Left lobe of liver (tissue), 2 donors: Measurements from ENCODE around the gene NFIX. TPM values are rescaled to one million over a fixed set of nuclear protein-coding genes. Genes with fewer than 3 reads are reported as not detected.
"Not testable (repeated sequence)": the region's sequence is repeated elsewhere in the genome, so short reads cannot be mapped to it uniquely, and the experiment has no call there.

Experiments
- ATAC-seq: fragments of 200-7000 bp; cut with Tn5 transposase; one replicate; pipeline ENCODE4 v1.9.1; 2020; ENCODE audit warnings: mild to moderate bottlenecking, moderate library complexity
- DNase-seq: peaks from one replicate; pipeline ENCODE4 v3.0.0-alpha.2; 2020; ENCODE audit warnings: low spot score
- total RNA-seq: library from RNA; stranded (reverse); gene quantifications from one replicate; pipeline ENCODE4 v1.2.1, GENCODE V29; 2021
- donor health status: DM: no; HTN: no; CAD: no; lungs with moderate emphysema.
- donor health status: DM: no; HTN: yes; CAD: no.

The NFIX gene
- total RNA-seq, 1 donor from 2014 or later = 41.4 TPM

DNA sequence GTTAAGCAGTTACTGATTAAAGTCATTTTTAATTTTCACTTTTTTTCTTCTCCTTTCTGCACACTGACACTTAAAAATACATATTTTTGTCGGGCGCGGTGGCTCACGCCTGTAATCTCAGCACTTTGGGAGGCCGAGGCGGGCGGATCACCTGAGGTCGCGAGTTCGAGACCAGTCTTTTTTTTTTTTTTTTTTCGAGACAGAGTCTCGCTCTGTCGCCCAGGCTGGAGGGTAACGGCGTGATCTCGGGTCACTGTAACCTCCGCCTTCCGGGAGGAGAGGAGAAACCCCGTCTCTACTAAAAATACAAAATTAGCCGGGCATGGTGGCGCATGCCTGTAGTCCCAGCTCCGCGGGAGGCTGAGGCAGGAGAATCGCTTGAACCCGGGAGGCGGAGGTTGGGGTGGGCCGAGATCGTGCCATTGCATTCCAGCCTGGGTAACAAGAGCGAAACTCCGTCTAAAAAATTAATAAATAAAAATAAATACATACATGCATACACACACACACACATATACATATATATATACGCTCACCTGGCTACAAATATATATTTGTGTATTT is 37.8 kb upstream of the NFIX start:
- DNase-seq = not testable (repeated sequence)
- ATAC-seq = peak; percentile 13

DNA sequence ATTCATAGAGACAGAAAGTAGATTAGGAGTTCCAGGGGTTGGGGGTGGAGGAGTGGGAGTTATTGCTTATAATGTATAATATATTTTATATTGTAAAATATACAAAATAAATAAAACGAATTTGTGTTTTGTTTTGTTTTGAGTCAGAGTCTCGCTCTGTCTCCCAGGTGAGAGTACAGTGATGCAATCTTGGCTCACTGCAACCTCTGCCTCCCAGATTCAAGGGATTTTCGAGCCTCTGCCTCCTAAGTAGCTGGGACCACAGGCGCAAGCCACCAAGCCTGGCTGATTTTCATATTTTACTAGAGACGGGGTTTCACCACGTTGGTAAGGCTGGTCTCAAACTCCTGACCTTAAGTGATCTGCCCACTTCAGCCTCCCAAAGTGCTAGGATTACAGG is 35.8 kb upstream of the NFIX start:
- ATAC-seq = no peak

DNA sequence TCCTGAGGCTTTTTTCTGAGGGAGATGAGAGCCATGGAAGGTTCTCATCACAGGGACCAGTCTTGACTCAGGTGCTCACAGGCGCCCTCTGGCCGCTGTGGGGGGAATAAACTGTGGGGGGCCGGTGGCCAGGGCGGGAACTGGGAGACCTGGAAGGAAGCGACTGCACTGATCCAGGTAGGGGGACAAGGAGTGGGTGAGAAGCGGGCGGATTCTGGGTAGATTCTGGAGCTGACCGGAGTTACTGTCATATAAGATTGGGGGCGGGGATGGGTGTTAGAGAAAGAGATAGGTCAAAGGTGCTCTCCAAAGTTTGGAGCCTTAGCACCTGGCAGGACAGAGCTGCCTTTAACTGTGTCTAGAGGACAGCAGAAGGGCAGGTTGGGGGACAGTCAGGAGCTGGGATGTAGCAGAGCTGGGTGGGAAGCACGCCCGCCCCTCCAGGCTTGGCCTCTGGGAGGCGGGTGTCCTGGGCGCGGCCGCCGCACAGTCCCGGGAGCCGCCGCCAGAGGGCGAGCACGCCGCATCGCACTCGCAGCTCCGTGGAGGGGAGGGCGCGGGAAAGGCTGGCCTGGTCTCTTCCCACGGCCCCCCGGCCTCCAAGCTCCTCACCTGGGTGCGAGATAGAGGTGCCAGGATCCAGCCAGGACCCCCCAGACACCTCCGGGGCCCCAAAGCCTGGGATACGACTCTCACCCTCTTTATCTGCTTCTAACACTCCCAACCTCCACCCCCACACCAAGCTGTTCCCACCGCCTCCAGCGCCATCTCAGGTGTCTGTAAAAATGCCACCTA is 30.1 kb upstream of the NFIX start:
- ATAC-seq (peak; percentile 96), DNase-seq (peak; percentile 82)

More for the DNA sequence above, 35.8 kb upstream of the NFIX start:
- DNase-seq = no peak

DNA sequence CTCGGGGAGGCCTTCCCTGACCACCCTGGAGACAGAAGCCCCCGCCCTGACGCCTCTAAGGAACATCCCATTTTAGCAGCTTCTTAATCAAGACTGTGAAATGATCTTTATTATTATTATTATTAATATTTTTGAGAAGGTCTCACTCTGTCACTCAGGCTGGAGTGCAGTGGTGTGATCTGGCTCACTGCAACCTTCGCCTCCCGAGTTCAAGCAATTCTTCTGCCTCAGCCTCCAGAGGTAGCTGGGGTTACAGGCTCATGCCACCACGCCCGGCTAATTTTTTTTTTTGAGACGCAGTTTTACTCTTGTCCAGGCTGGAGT is 29.5 kb upstream of the NFIX start:
- ATAC-seq = no peak

DNA sequence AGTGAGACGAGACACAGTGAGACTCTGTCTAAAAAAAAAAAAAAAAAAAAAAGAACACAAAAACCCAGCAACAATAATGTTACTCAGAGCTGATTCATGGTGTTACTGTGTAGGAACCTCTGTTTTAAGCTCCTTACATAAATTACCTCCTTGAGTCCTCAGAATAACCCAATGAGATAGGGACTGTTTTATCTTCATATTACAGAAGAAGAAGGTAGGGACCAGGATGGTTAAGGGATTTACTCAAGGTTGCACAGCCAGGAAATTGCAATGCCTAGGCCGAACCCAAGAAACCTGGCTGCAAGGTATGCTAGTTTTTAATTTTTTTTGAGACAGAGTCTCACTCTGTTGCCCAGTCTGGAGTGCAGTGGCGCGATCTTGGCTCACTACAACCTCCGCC is 27.4 kb upstream of the NFIX start:
- DNase-seq (no peak), ATAC-seq (no peak)

More for the DNA sequence above, 29.5 kb upstream of the NFIX start:
- no peak for DNase-seq

DNA sequence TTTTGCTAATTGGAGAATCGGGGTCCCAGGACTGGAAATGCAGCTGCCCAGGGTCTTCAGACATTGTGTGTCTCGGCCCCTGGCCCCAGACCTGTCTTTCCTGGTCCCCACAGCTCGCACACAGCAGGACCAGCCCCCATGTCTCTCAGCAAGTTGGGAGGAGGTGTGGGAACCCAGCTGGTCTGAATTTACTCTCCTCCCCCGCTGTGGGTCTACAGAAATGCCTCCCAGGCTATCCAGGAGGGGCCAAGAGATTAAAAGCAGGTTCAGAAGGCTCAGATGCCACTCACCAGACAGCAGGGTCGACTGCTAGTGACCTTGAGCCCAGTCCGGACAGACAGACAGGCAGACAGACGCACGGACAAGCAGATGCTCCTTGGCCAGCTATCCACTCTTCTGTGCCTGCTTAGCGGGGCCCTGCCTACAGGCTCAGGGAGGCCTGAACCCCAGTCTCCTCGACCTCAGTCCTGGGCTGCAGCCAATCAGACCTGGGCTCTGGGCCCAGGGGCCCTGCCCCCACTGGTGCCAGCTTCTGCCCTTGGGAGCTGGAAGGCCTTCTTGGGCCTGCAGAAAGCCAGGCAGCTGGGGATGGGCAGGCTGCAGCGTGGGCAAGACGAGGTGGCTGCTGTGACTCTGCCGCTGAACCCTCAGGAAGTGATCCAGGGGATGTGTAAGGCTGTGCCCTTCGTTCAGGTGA is 25.8 kb upstream of the NFIX start, which contains the start of gene DAND5:
DAND5 (plus strand) TSS at position 285 of the 697 bp plus-strand sequence; CDS start at position 370, 85 bp downstream.
- no peak for DNase-seq
- peak; percentile 23 for ATAC-seq

DNA sequence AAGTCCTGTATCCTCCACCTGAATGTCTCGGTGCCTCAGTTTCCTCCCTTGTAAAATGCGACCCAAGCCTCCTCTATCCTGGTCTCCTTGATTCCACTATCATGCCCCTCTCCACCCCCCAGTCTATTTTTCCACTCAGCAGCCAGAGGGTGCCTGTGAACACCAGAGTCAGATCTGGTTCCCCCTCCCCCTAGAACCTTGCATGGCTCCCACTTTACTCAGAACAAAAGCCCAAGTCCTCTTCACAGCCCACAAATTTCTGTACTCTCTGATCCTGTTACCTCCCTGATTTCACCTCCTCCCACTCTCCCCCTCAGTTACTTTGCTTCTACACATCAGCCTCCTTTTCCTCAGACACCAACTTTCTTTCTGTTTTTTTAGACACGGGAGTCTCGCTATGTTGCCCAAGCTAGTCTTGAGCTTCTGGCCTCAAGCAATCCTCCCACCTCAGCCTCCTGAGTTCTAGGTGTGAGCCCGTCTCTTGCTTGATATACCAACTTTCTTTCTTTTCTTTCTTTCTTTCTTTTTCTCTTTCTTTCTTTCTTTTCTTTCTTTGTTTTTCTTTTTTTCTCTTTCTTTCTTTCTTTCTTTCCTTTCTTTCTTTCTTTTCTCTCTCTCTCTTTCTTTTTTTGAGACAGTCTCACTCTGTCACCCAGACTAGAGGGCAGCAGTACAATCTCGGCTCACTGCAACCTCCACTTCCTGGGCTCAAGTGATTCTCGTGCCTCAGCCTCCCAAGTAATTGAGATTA is 25.0 kb upstream of the NFIX start:
- DNase-seq (no peak), ATAC-seq (no peak)

DNA sequence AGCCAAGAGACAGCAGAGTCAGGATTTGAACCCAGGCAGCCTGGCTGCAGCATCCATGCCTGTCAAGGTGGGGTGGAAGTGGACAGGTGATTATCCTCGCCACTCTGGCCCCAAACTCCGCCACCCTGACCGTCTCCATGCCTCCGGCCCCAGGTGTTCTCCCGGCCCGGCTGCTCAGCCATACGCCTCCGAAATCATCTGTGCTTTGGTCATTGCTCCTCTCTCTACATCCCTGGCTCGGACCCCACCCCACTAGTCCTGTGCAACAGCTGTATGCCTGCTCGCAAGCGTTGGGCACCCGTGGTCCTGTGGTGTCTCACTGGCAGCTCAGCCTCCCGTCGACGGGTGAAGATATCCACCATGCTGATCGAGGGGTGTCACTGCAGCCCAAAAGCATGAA is 22.0 kb upstream of the NFIX start:
- no peak for DNase-seq

DNA sequence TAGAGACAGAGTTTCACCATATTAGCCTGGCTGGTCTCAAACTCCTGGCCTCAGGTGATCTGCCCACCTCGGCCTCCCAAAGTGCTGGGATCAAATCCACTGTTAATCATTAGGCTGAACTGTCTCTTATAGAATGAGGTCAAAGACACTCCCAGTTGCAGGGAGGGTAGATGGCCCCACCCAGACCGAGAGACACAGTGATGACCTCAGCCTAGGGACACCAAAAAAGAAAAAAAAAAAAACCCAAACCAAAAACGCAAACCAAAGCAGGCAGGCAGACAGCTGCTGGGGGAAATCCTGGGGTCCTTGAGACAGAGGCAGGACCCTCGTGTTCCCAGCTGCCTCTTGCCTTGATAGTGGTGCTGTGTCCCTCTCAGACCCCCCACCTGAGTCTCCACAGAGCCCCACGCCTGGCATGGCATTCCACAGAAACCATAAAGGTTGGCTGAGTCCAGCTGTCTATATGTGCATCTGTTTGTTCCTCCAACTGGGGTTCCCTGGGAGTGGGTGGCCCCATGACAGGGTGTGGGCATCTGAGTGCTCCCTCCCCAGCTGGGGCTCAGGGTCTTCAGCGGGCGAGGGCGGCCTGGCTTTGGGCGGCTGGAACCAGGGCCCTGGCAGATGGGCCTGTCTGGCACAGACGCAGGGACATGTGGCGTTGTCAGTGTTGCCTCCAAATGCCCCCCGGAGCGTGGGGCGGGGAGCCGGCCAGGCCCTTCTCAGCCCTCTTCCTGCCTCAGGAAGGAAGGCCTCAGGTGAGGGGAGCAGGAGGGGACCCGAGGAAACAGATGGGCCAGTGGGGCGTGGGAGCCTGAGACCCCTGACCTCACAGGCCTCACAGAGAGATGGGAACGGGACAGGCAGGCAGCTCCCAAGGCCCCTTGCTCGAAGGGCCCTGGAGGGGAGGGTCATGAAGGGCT is 20.7 kb upstream of the NFIX start:
- no peak for DNase-seq
- no peak for ATAC-seq

More for the DNA sequence above, 22.0 kb upstream of the NFIX start:
- no peak for ATAC-seq

DNA sequence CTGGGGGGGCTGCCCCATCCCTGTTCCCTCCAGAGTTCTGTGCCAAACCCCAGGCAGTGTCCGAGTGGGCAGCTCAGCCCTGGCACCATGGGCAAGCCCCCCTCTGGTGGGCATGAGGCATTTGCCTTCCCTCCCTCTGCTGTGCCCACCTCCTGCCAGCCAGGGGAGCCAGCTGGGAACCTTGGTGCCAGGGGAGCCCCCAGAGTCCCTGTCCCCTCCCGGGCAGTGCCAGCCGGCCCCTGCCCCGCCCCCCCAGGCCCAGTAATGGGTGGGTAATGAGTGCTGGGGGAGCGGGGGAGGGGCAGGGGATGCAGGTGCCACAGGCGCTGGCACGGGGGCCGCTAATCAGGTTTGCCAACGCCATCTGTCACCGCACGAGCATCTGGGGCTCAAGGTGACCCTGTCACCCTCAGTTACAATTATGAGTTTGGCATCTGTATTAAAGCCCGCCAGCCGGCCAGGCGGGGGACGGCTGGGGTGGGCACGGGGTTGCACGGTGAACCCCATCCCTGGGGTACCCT is 20.0 kb upstream of the NFIX start:
- ATAC-seq = no peak
- DNase-seq = no peak

DNA sequence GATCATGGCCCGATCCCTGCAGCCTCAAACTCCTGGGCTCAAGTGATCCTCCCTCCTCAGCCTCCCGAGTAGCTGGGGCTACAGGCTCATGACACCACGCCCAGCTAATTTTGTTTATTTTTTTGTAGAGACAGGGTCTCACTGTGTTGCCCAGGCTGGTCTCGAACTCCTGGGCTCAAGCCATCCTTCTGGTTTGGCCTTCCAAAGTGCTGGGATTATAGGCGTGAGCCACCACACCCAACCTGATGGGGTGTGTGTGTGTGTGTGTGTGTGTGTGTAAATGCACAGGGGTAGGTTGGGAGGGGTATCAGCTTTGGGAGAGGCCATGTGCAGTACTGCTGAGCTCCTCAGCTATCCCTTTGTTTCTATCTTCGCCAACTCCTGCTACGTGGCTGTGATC is 19.2 kb upstream of the NFIX start:
- not testable (repeated sequence) for DNase-seq, ATAC-seq

DNA sequence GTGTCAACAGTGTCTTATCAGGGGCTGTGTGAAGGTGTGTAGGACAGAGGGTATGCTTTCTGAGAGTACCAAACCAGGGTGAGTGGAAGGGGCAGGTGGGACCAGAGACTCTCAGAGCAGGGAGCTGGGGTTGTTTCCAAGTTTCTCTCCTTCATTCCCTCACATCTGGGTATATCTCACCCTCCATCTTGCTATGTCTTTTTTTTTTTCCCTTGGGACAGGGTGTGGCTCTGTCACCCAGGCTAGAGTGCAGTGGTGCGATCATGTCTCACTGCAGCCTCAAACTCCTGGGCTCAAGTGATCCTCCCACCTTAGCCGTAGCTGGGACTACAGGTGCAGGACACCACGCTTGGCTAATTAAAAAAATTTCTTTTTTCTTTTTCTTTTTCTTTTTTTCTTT is 15.3 kb upstream of the NFIX start:
- no peak for ATAC-seq
- no peak for DNase-seq

DNA sequence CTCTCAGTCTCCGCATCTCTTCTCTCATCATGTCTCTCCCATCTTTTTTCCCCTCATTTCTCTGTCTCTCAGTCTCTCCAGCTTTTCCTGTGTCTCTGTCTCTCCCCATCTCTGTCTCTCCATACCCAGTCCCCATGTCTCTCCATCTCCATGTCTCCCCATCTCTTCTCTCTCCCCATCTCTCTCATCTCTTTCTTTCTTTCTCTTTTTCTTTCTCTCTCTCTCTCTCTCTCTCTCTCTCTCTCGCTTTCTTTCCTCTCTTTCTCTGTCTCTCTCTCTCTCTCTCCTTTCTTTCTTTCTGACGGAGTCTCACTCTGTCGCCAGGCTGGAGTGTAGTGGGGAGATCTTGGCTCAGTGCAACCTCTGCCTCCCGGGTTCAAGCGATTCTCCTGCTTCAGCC is 12.6 kb upstream of the NFIX start:
- no peak for DNase-seq
- no peak for ATAC-seq

DNA sequence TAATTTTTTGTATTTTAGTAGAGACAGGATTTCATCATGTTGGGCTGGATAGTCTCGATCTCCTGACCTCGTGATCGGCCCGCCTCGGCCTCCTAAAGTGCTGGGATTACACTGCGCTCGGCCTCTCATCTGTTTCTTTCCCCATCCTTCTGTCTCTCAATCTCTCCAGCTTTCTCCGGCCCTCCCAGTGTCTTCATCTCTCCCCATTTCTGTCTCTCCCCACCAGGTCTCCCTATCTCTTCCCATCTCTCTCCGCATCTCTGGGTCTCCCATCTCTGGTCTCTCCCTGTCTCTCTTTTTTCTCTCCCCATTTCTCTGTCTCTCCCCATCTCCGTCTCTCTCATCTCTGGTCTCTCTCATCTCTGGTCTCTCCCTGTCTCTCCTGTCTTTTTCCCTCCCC is 12.2 kb upstream of the NFIX start:
- DNase-seq (no peak), ATAC-seq (no peak)

DNA sequence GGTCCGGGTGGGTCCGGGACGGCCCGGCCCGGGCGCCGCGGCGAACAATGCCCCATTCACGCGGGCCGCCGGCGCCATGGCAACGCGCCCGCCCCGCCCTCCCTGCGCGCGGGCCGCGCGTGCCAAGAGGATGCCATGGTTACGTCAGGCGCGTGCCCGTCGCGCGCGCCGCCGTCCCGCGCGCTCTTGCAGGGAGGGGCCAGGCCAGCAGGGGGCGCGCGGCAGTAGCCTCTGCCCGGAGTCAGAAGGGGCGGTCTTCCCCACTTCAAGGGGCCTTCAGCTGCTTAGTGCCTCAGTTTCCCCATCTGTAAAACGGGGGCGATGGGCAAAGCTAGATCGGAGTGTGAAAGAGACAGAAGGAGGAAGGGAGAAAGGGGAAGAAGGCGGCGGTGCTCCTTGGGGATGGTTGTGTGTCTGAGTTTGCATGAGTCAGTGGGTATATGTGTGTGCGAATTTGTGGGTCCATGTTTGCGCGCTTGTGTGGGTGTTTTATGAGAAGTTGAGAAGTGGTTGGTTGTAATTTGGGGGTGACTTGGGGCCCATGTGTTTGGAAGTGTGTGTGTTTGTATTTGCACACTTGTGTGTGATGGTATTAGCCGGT is 11.6 kb upstream of the NFIX start:
- peak; percentile 97 for ATAC-seq
- peak; percentile 82 for DNase-seq

DNA sequence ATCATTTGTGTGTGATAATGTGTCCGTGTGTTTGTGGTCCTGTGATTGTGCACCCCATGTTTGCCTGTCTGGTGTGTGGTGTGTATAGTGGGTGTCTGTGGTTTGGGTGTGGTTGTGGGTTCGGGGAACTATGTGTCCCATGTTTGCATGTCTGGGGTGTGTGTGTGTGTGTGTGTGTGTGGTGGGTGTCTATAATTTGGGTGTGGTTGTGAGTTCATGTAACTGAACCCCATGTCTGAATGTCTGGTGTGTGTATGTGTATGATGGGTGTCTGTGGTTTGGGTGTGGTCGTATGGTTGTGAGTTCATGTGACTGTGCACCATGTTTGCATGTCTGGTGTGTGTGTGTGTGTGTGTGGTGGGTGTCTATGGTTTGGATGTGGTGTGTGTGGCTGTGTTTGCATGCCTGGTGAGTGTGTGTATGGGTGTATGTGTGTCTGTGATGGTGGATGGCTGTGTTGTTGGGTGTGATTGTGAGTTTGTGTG is 11.1 kb upstream of the NFIX start:
- ATAC-seq (no peak), DNase-seq (no peak)

DNA sequence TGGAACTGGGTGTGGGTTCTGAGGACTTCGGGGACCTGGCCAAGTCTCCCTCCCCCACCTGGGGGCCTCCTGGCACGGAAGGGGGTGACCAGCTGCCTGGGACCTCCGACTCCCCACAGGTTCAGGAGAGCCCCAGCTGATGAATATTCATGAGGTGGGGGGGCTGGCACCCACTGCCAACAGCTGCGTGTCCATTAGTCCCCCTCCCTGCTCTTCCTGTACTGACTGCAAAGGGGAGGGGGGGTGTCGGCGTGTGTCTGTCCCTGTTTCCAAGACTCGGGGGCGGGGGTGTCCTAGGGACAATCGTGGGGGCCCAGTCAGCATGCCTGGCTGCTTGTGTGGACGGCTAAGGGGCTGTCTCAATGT is 10.6 kb upstream of the NFIX start:
- no peak for ATAC-seq
- DNase-seq = no peak

DNA sequence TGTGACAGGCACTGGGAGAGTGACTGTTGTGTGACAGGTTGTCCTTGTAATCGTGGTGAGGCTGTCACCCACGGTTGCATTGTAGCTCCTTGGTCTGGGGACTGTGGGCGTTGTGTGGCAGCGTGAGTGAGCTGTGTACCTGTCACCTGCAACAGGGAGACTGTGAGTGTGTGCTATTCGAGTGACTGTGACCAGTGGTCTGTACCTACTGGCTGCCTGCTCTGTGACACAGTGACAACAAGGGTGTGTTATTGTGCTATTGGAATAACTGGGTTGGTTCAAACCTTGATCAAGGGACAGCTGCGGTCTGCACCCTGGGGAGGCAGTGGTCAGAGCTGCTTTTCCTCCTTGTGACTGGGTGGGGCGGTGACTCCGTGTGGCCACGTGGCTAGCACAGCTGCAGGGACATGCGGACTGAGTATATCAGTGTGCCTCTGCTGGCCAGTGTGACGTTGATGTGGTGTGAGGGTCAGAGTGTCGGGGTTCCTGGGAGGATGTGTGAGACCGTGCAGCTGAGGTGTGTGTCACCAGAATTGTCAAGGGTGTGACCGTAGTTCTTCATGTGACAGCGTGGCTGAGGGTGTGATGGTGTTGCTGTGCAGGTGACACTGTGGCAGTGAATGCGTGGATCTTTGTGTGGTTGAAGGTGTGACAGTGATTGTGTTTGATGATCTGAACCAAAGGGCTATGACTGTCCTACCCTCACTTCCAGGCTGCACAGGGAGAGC is 10.1 kb upstream of the NFIX start:
- peak; percentile 49 for ATAC-seq
- DNase-seq = no peak

DNA sequence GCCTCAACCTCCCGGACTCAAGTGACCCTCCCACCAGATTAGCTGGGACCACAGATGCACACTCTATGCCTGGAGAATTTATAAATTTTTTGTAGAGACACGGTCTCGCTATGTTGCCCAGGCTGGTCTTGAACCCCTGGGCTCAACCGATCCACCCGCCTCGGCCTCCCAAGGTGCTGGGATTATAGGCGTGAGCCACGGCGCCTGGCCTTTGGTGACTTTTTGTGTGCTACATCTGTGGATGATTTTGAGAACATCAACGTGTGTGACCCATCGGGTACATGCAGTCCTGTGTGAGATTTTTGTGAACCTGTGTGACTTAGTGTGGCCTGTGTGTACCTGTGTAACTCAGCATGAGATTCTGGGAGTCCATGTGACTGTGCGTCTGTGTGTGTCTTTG is 8.5 kb upstream of the NFIX start:
- ATAC-seq (no peak), DNase-seq (no peak)
